ENCODE data around the gene DMAC2. TPM values are rescaled to one million over a fixed set of nuclear protein-coding genes. Genes with fewer than 3 reads are reported as not detected.

Gene DMAC2
- total RNA-seq, 5 donors from 2014 or later (not counting 1 experiment from before 2014, with no cell fraction given) = 19.5 to 33.9 (median 24.7) TPM

GRCh38 chr19:41405776-41406175 lies 33.9 kb downstream of the DMAC2 start:
- POLR2A ChIA-PET = no interaction called here
- Mint-ChIP-seq H3K36me3 (peaks cover 19% of the 10 kb centered on the region), H3K27ac (no peak overlapping the region), H3K4me3 (no peak overlapping the region), H3K4me1 (peaks cover 21 to 38% (median 30%) of the 10 kb centered on the region in 3 donors), H3K27me3 (no peaks in the 10 kb centered on the region), H3K9me3 (no peaks in the 10 kb centered on the region)
- CTCF ChIA-PET = no interaction called here
- peaks cover 0 to 8% of the 10 kb centered on the region in 2 experiments for H3K4me1 ChIP-seq (ENCODE audit: control insufficient read depth in 1 of 2, extremely low read depth in 1 of 2, insufficient read depth in 2 of 2, low read length in 2 of 2)
- DNase-seq = no peak
- H3K27me3 ChIP-seq (replicated peaks in 1 of 2; ENCODE audit: control insufficient read depth in 2 of 2, extremely low read depth in 1 of 2, insufficient read depth in 2 of 2, low read length in 1 of 2) = no peaks in the 10 kb centered on the region
- 100% methylated on average over 1 of the region's 6 CpGs for WGBS (ENCODE audit: insufficient coverage)
- H3K4me3 ChIP-seq (ENCODE audit: control insufficient read depth in 1 of 2, extremely low read depth in 1 of 2, low read length in 1 of 2) = no peak overlapping the region
- H3K36me3 ChIP-seq (ENCODE audit: control insufficient read depth in 2 of 2, extremely low read depth in 1 of 2, insufficient read depth in 1 of 2, low read length in 1 of 2) = peaks cover 10 to 13% of the 10 kb centered on the region in 2 donors
- H3K9me3 ChIP-seq = no peaks in the 10 kb centered on the region
- no peak for ATAC-seq (replicated peaks in 1 of 4)
- H3K27ac ChIP-seq (ENCODE audit: low read length) = no peak overlapping the region

- H3K27me3 Mint-ChIP-seq = no peaks in the 10 kb centered on the region
- H3K9me3 Mint-ChIP-seq = no peaks in the 10 kb centered on the region
- WGBS (ENCODE audit: insufficient coverage) = 66% methylated on average over 8 of the region's 12 CpGs
- CTCF ChIA-PET = no interaction called here
- H3K9me3 ChIP-seq = no peaks in the 10 kb centered on the region
- peaks cover 10% of the 10 kb centered on the region in 2 donors for H3K36me3 ChIP-seq (ENCODE audit: control insufficient read depth in 2 of 2, extremely low read depth in 1 of 2, insufficient read depth in 1 of 2, low read length in 1 of 2)
- H3K4me1 Mint-ChIP-seq = peaks cover 22 to 36% (median 34%) of the 10 kb centered on the region in 3 donors
- peaks cover 6 to 13% of the 10 kb centered on the region in 2 experiments for H3K4me1 ChIP-seq (ENCODE audit: control insufficient read depth in 1 of 2, extremely low read depth in 1 of 2, insufficient read depth in 2 of 2, low read length in 2 of 2)
- H3K27ac ChIP-seq (ENCODE audit: low read length) = no peak overlapping the region
- peaks cover 15% of the 10 kb centered on the region for H3K36me3 Mint-ChIP-seq
- no peaks in the 10 kb centered on the region for H3K27me3 ChIP-seq (replicated peaks in 1 of 2; ENCODE audit: control insufficient read depth in 2 of 2, extremely low read depth in 1 of 2, insufficient read depth in 2 of 2, low read length in 1 of 2)
- no peak overlapping the region for H3K4me3 Mint-ChIP-seq
- H3K27ac Mint-ChIP-seq = no peak overlapping the region
- no peak overlapping the region for H3K4me3 ChIP-seq (ENCODE audit: control insufficient read depth in 1 of 2, extremely low read depth in 1 of 2, low read length in 1 of 2)
- POLR2A ChIA-PET = no interaction called here
- no peak for DNase-seq
- no peak for ATAC-seq (replicated peaks in 1 of 4)
Observed at GRCh38 chr19:41403181-41403970, 36.3 kb downstream of the DMAC2 start.

DNA sequence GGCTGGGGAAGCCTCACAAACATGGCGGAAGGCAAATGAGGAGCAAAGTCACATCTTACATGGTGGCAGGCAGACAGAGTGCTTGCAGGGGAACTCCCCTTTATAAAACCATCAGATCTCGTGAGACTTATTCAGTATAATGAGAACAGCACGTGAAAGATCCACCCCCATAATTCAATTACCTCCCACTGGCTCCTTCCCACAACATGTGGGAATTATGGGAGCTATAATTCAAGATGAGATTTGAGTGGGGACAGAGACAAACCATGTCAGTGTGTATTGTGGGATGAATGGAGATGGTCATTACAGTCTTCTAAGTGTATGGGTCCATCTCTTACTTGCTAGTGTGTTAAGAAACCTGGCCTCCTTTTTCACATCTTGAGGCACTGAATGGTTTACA lies 37.7 kb downstream of the DMAC2 start:
- DNase-seq = no peak
- H3K4me1 ChIP-seq (ENCODE audit: control insufficient read depth in 1 of 2, extremely low read depth in 1 of 2, insufficient read depth in 2 of 2, low read length in 2 of 2) = peaks cover 10 to 21% of the 10 kb centered on the region in 2 experiments
- no peak overlapping the region for H3K4me3 Mint-ChIP-seq
- no peaks in the 10 kb centered on the region for H3K27me3 Mint-ChIP-seq
- POLR2A ChIA-PET = no interaction called here
- H3K4me3 ChIP-seq (ENCODE audit: control insufficient read depth in 1 of 2, extremely low read depth in 1 of 2, low read length in 1 of 2) = no peak overlapping the region
- H3K27ac ChIP-seq (ENCODE audit: low read length) = no peak overlapping the region
- H3K4me1 Mint-ChIP-seq = peaks cover 31 to 43% (median 43%) of the 10 kb centered on the region in 3 donors
- H3K27me3 ChIP-seq (replicated peaks in 1 of 2; ENCODE audit: control insufficient read depth in 2 of 2, extremely low read depth in 1 of 2, insufficient read depth in 2 of 2, low read length in 1 of 2) = no peaks in the 10 kb centered on the region
- no peak for ATAC-seq (replicated peaks in 1 of 4)
- no peaks in the 10 kb centered on the region for H3K9me3 Mint-ChIP-seq
- H3K9me3 ChIP-seq = no peaks in the 10 kb centered on the region
- H3K36me3 ChIP-seq (ENCODE audit: control insufficient read depth in 2 of 2, extremely low read depth in 1 of 2, insufficient read depth in 1 of 2, low read length in 1 of 2) = peaks cover 8 to 10% of the 10 kb centered on the region in 2 donors
- H3K27ac Mint-ChIP-seq = peak overlapping the region in 1 of 2 donors; percentile 3
- WGBS (ENCODE audit: insufficient coverage) = no CpG with 5 or more reads among the region's 3 CpGs
- CTCF ChIA-PET = interaction anchor here in 1 of 2 donors (0.6 kb wide), 1 partner anchor 911 kb away, joined by 3 read pairs; no protein-coding TSS in a partner anchor
- H3K36me3 Mint-ChIP-seq = peaks cover 11% of the 10 kb centered on the region

DNA sequence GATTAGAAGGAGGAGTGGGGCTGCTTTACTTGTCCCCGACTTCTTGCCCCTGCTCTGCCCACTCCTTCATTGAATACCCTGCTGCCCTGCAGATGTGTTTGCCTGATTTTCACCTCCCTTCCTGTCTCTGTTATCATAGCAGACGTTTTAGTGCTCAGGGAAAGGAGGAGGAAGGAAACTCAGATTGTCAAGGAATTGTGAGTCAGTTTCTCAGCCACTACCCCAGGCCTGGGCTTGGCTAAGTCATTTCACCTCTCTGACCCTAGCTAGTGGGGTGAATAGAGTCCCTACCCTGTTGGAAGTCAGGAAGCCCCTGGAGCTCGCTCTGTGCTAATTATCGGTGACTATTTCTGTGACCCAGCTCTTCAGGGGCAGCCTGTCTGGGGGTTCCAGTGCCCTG lies 38.2 kb downstream of the DMAC2 start:
- ChIA-PET POLR2A (no interaction called here), CTCF (interaction anchor here in 1 of 2 donors (0.6 kb wide), 1 partner anchor 910 kb away, joined by 3 read pairs; no protein-coding TSS in a partner anchor)
- Histone ChIP-seq H3K27ac (ENCODE audit: low read length) (no peak overlapping the region), H3K36me3 (ENCODE audit: control insufficient read depth in 2 of 2, extremely low read depth in 1 of 2, insufficient read depth in 1 of 2, low read length in 1 of 2) (peaks cover 8 to 10% of the 10 kb centered on the region in 2 donors), H3K27me3 (replicated peaks in 1 of 2; ENCODE audit: control insufficient read depth in 2 of 2, extremely low read depth in 1 of 2, insufficient read depth in 2 of 2, low read length in 1 of 2) (no peaks in the 10 kb centered on the region), H3K9me3 (no peaks in the 10 kb centered on the region), H3K4me1 (ENCODE audit: control insufficient read depth in 1 of 2, extremely low read depth in 1 of 2, insufficient read depth in 2 of 2, low read length in 2 of 2) (peaks cover 14 to 26% of the 10 kb centered on the region in 2 experiments), H3K4me3 (ENCODE audit: control insufficient read depth in 1 of 2, extremely low read depth in 1 of 2, low read length in 1 of 2) (no peak overlapping the region)
- 90% methylated on average over 2 of the region's 4 CpGs for WGBS (ENCODE audit: insufficient coverage)
- H3K9me3 Mint-ChIP-seq = no peaks in the 10 kb centered on the region
- DNase-seq = no peak
- H3K4me3 Mint-ChIP-seq = no peak overlapping the region
- ATAC-seq (replicated peaks in 1 of 4) = no peak
- H3K36me3 Mint-ChIP-seq = peaks cover 11% of the 10 kb centered on the region
- H3K27ac Mint-ChIP-seq = no peak overlapping the region
- H3K27me3 Mint-ChIP-seq = no peaks in the 10 kb centered on the region
- H3K4me1 Mint-ChIP-seq = peaks cover 32 to 47% (median 46%) of the 10 kb centered on the region in 3 donors

- peak overlapping the region; percentile 28 to 99 (median 59) for H3K4me3 Mint-ChIP-seq
- no peak overlapping the region for H3K27ac ChIP-seq (ENCODE audit: low read length)
- H3K4me1 ChIP-seq (ENCODE audit: control insufficient read depth in 1 of 2, extremely low read depth in 1 of 2, insufficient read depth in 2 of 2, low read length in 2 of 2) = peaks cover 19 to 39% of the 10 kb centered on the region in 2 experiments
- no peaks in the 10 kb centered on the region for H3K27me3 ChIP-seq (replicated peaks in 1 of 2; ENCODE audit: control insufficient read depth in 2 of 2, extremely low read depth in 1 of 2, insufficient read depth in 2 of 2, low read length in 1 of 2)
- H3K27me3 Mint-ChIP-seq = no peaks in the 10 kb centered on the region
- POLR2A ChIA-PET = no interaction called here
- H3K27ac Mint-ChIP-seq = no peak overlapping the region
- H3K36me3 Mint-ChIP-seq = peaks cover 8% of the 10 kb centered on the region
- H3K36me3 ChIP-seq (ENCODE audit: control insufficient read depth in 2 of 2, extremely low read depth in 1 of 2, insufficient read depth in 1 of 2, low read length in 1 of 2) = peaks cover 8 to 10% of the 10 kb centered on the region in 2 donors
- 92% methylated on average over 2 of the region's 2 CpGs for WGBS (ENCODE audit: insufficient coverage)
- no peaks in the 10 kb centered on the region for H3K9me3 ChIP-seq
- H3K4me3 ChIP-seq (ENCODE audit: control insufficient read depth in 1 of 2, extremely low read depth in 1 of 2, low read length in 1 of 2) = no peak overlapping the region
- peaks cover 47 to 60% (median 55%) of the 10 kb centered on the region in 3 donors for H3K4me1 Mint-ChIP-seq
- CTCF ChIA-PET = interaction anchor here in 1 of 2 donors (0.6 kb wide), 1 partner anchor 50 kb away, joined by 3 read pairs; no protein-coding TSS in a partner anchor
- no peak for ATAC-seq (replicated peaks in 1 of 4)
- H3K9me3 Mint-ChIP-seq = no peaks in the 10 kb centered on the region
- no peak for DNase-seq
Observed at GRCh38 chr19:41399525-41399924, 40.2 kb downstream of the DMAC2 start.

- H3K27me3 ChIP-seq (replicated peaks in 1 of 2; ENCODE audit: control insufficient read depth in 2 of 2, extremely low read depth in 1 of 2, insufficient read depth in 2 of 2, low read length in 1 of 2) = no peaks in the 10 kb centered on the region
- H3K9me3 Mint-ChIP-seq = no peaks in the 10 kb centered on the region
- H3K36me3 Mint-ChIP-seq = peaks cover 8% of the 10 kb centered on the region
- ChIA-PET CTCF (interaction anchor here (0.6 to 0.7 kb wide), 2 partner anchors 41 to 50 kb away, joined by 3 to 12 read pairs; partner anchors contain the start of gene DMAC2 (in 1 of the 2)), POLR2A (no interaction called here)
- peak overlapping the region; percentile 97 to 99 (median 98) for H3K4me3 Mint-ChIP-seq
- peaks cover 47 to 60% (median 55%) of the 10 kb centered on the region in 3 donors for H3K4me1 Mint-ChIP-seq
- ATAC-seq (replicated peaks in 1 of 4) (no peak), DNase-seq (no peak)
- peaks cover 19 to 41% of the 10 kb centered on the region in 2 experiments for H3K4me1 ChIP-seq (ENCODE audit: control insufficient read depth in 1 of 2, extremely low read depth in 1 of 2, insufficient read depth in 2 of 2, low read length in 2 of 2)
- peaks cover 8 to 10% of the 10 kb centered on the region in 2 donors for H3K36me3 ChIP-seq (ENCODE audit: control insufficient read depth in 2 of 2, extremely low read depth in 1 of 2, insufficient read depth in 1 of 2, low read length in 1 of 2)
- no peaks in the 10 kb centered on the region for H3K9me3 ChIP-seq
- no peak overlapping the region for H3K4me3 ChIP-seq (ENCODE audit: control insufficient read depth in 1 of 2, extremely low read depth in 1 of 2, low read length in 1 of 2)
- WGBS (ENCODE audit: insufficient coverage) = 50% methylated on average over 1 of the region's 3 CpGs
- H3K27ac Mint-ChIP-seq = peak overlapping the region; percentile 47 to 48
- no peaks in the 10 kb centered on the region for H3K27me3 Mint-ChIP-seq
- H3K27ac ChIP-seq (ENCODE audit: low read length) = no peak overlapping the region
Observed at GRCh38 chr19:41399091-41399490, 40.6 kb downstream of the DMAC2 start.

All from T-cell (primary cell).